H9 (cell line): ENCODE results near the gene HS6ST3. TPM values are rescaled to one million over a fixed set of nuclear protein-coding genes. Genes with fewer than 3 reads are reported as not detected.

Experiments used
- DNase-seq: peaks from one replicate; pipeline ENCODE4 v3.0.0-alpha.2; 2017
- H2AFZ ChIP-seq: one replicate; pipeline ENCODE4 v1.6.1; 2013; ENCODE audit warnings: mild to moderate bottlenecking, low read length, control low read depth, moderate library complexity
- H2AK5ac ChIP-seq: 2 replicates; pipeline ENCODE4 v1.6.1; 2013; ENCODE audit warnings: low read length, control low read depth, mixed read lengths; ENCODE audit not compliant: insufficient read length
- H2BK120ac ChIP-seq: one replicate; pipeline ENCODE4 v1.6.1; 2013; ENCODE audit warnings: low read depth, mild to moderate bottlenecking, low read length, control low read depth, inconsistent platforms; ENCODE audit not compliant: poor library complexity, severe bottlenecking
- H2BK12ac ChIP-seq: 2 replicates; pipeline ENCODE4 v1.6.1; 2013; ENCODE audit warnings: low read length, control low read depth, mixed read lengths, low read depth; ENCODE audit not compliant: insufficient read length
- H2BK15ac ChIP-seq: 2 replicates; pipeline ENCODE4 v1.6.1; 2013; ENCODE audit warnings: low read depth, low read length, control low read depth
- H2BK20ac ChIP-seq: one replicate; pipeline ENCODE4 v1.6.1; 2013; ENCODE audit warnings: low read depth, mild to moderate bottlenecking, low read length, control low read depth, inconsistent platforms; ENCODE audit not compliant: poor library complexity, severe bottlenecking
- H2BK5ac ChIP-seq: 2 replicates; pipeline ENCODE4 v1.6.1; 2013; ENCODE audit warnings: low read length, control low read depth, mixed read lengths; ENCODE audit not compliant: insufficient read length
- H3K14ac ChIP-seq: 2 replicates; pipeline ENCODE4 v1.6.1; 2013; ENCODE audit warnings: low read length, control low read depth; ENCODE audit not compliant: insufficient read depth
- H3K18ac ChIP-seq: 2 replicates; pipeline ENCODE4 v1.6.1; 2013; ENCODE audit warnings: low read depth, mild to moderate bottlenecking, mixed read lengths, low read length, control low read depth; ENCODE audit not compliant: insufficient read length
- H3K23ac ChIP-seq: 2 replicates; pipeline ENCODE4 v1.6.1; 2013; ENCODE audit warnings: low read length, control low read depth, mixed read lengths, low read depth; ENCODE audit not compliant: insufficient read length
- H3K23me2 ChIP-seq: 2 replicates; pipeline ENCODE4 v1.6.1; 2013; ENCODE audit warnings: low read depth, mild to moderate bottlenecking, mixed read lengths, low read length, control low read depth; ENCODE audit not compliant: insufficient read length, poor library complexity, severe bottlenecking
- H3K27ac ChIP-seq: 2 replicates; pipeline ENCODE4 v1.5.1; 2013; ENCODE audit warnings: low read length, control low read depth, mixed read lengths, low read depth; ENCODE audit not compliant: insufficient read length
- H3K27me3 ChIP-seq: 2 replicates; pipeline ENCODE4 v1.6.1; 2013; ENCODE audit warnings: low read length, control low read depth, inconsistent platforms; ENCODE audit not compliant: insufficient read depth
- H3K4ac ChIP-seq: 2 replicates; pipeline ENCODE4 v1.6.1; 2013; ENCODE audit warnings: low read depth, mild to moderate bottlenecking, control low read depth, inconsistent platforms, low read length, moderate library complexity
- H3K4me1 ChIP-seq: 2 replicates; pipeline ENCODE4 v1.6.1; 2013; ENCODE audit warnings: low read length, control low read depth, inconsistent platforms; ENCODE audit not compliant: insufficient read depth
- H3K4me2 ChIP-seq: 2 replicates; pipeline ENCODE4 v1.6.1; 2013; ENCODE audit warnings: low read length, control low read depth, mixed read lengths; ENCODE audit not compliant: insufficient read length, insufficient read depth
- H3K56ac ChIP-seq: 2 replicates; pipeline ENCODE4 v1.6.1; 2013; ENCODE audit warnings: low read depth, mild to moderate bottlenecking, mixed read lengths, low read length, control low read depth; ENCODE audit not compliant: insufficient read length
- H3K79me1 ChIP-seq: 2 replicates; pipeline ENCODE4 v1.6.1; 2013; ENCODE audit warnings: low read depth, mild to moderate bottlenecking, moderate library complexity, low read length, control low read depth, inconsistent platforms; ENCODE audit not compliant: insufficient read depth, poor library complexity, severe bottlenecking
- H3K79me2 ChIP-seq: 2 replicates; pipeline ENCODE4 v1.6.1; 2013; ENCODE audit warnings: low read length, control low read depth, inconsistent platforms; ENCODE audit not compliant: insufficient read depth
- H3K9ac ChIP-seq: 2 replicates; pipeline ENCODE4 v1.6.1; 2013; ENCODE audit warnings: low read length, control low read depth, mixed read lengths; ENCODE audit not compliant: insufficient read length; ENCODE audit errors: extremely low read depth
- H3K9me3 ChIP-seq: one replicate; pipeline ENCODE4 v1.6.1; 2013; ENCODE audit warnings: low read depth, low read length, inconsistent platforms; ENCODE audit not compliant: control insufficient read depth
- H3T11ph ChIP-seq: one replicate; pipeline ENCODE4 v1.6.1; 2013; ENCODE audit warnings: mild to moderate bottlenecking, low read length, control low read depth, inconsistent platforms
- H4K20me1 ChIP-seq: one replicate; pipeline ENCODE4 v1.6.1; 2013; ENCODE audit not compliant: control insufficient read depth, insufficient read length, insufficient read depth
- H4K5ac ChIP-seq: 2 replicates; pipeline ENCODE4 v1.6.1; 2013; ENCODE audit warnings: low read depth, mild to moderate bottlenecking, mixed read lengths, low read length, control low read depth; ENCODE audit not compliant: insufficient read length
- H4K8ac ChIP-seq: replicated peaks from 2 replicates; pipeline ENCODE4 v1.6.1; 2013; ENCODE audit warnings: low read length, control low read depth, mixed read lengths, low read depth; ENCODE audit not compliant: insufficient read length
- H4K91ac ChIP-seq: 2 replicates; pipeline ENCODE4 v1.6.1; 2013; ENCODE audit warnings: low read depth, mild to moderate bottlenecking, moderate library complexity, mixed read lengths, low read length, control low read depth; ENCODE audit not compliant: insufficient read length
- H3K27ac Mint-ChIP-seq, 3 experiments: 2 replicates in 2 of 3; 3 replicates in 1 of 3; pipeline ENCODE4 v1.8.0; 2020 to 2021; ENCODE audit warnings: mixed read lengths in 3 of 3, mild to moderate bottlenecking in 1 of 3, moderate library complexity in 1 of 3
- H3K27me3 Mint-ChIP-seq: 2 replicates; pipeline ENCODE4 v1.8.0; 2021; ENCODE audit warnings: low read depth, mild to moderate bottlenecking, moderate library complexity, mixed read lengths
- H3K36me3 Mint-ChIP-seq, 3 experiments: 2 replicates in 2 of 3; 3 replicates in 1 of 3; pipeline ENCODE4 v1.8.0; 2020 to 2021; ENCODE audit warnings: low read depth in 3 of 3, mixed read lengths in 3 of 3; ENCODE audit not compliant: insufficient read depth in 1 of 3
- H3K4me1 Mint-ChIP-seq, 2 experiments: 2 replicates each; pipeline ENCODE4 v1.8.0; 2020; ENCODE audit warnings: mixed read lengths in 2 of 2
- H3K4me3 Mint-ChIP-seq, 2 experiments: 2 replicates in 1 of 2; 3 replicates in 1 of 2; pipeline ENCODE4 v1.8.0; 2020 to 2021; ENCODE audit warnings: mild to moderate bottlenecking in 2 of 2, mixed read lengths in 2 of 2, moderate library complexity in 1 of 2
- H3K9me3 Mint-ChIP-seq, 2 experiments: 2 replicates in 1 of 2; 3 replicates in 1 of 2; pipeline ENCODE4 v1.8.0; 2020; ENCODE audit warnings: mild to moderate bottlenecking in 2 of 2, mixed read lengths in 2 of 2, moderate library complexity in 1 of 2
- WGBS: extraction: QIAGEN DNeasy Blood & Tissue Kit; methylation state at CpG from one replicate; pipeline ENCODE4 v1.1.7; 2013; ENCODE audit warnings: missing lambda C conversion rate, low lambda C conversion rate, mixed read lengths; ENCODE audit not compliant: insufficient read length; ENCODE audit errors: extremely low coverage; 5-methylcytosine and 5-hydroxymethylcytosine counted together
- total RNA-seq: library from RNA; stranded (reverse); gene quantifications from 2 replicates; pipeline ENCODE4 v1.2.1, GENCODE V29; 2021
- TF ChIP-seq, protein P1 (sequence below): fragments of 200-600 bp; sonication (generic); conservative IDR thresholded peaks from 3 replicates; pipeline ENCODE4 v1.8.0; 2021; ENCODE audit warnings: antibody characterized with exemption, mild to moderate bottlenecking

Gene HS6ST3
- total RNA-seq, 1 experiment from 2014 or later, result 0.44 TPM

GRCh38 chr13:96766306-96766705 is 676.4 kb downstream of the HS6ST3 start:
- H3K14ac ChIP-seq, result no peak overlapping the region
- no CpG with 5 or more reads among the region's 3 CpGs for WGBS
- no peak overlapping the region for H4K91ac ChIP-seq
- no peak overlapping the region for H3K4ac ChIP-seq
- no peak overlapping the region for H2BK20ac ChIP-seq
- no peak overlapping the region for H4K8ac ChIP-seq
- Mint-ChIP-seq H3K4me3 (no peak overlapping the region), H3K9me3 (no peaks in the 10 kb centered on the region), H3K4me1 (peaks cover 22 to 33% of the 10 kb centered on the region in 2 experiments), H3K27me3 (no peaks in the 10 kb centered on the region), H3K27ac (0 out of 7 replicates have a peak overlapping the region, but pooled peaks of 1 of the 3 experiments have one; percentile 42), H3K36me3 (no peaks in the 10 kb centered on the region; a peak in 1 of 7 replicates)
- DNase-seq, result no peak
- no peak overlapping the region for H3K4me2 ChIP-seq
- H2BK120ac ChIP-seq, result no peak overlapping the region
- no peaks in the 10 kb centered on the region for H3K79me1 ChIP-seq
- no peaks in the 10 kb centered on the region for H3K23me2 ChIP-seq
- H3K27ac ChIP-seq, result no peak overlapping the region
- H3K9ac ChIP-seq, result no peak overlapping the region
- H2BK15ac ChIP-seq, result no peak overlapping the region
- no peak overlapping the region for H2BK12ac ChIP-seq
- no peak overlapping the region for H3K23ac ChIP-seq
- no peak overlapping the region for H2AFZ ChIP-seq
- H3K56ac ChIP-seq, result no peak overlapping the region
- H2AK5ac ChIP-seq, result no peak overlapping the region
- H4K5ac ChIP-seq, result no peak overlapping the region
- H3K27me3 ChIP-seq, result no peaks in the 10 kb centered on the region
- H3K4me1 ChIP-seq, result peaks cover 2% of the 10 kb centered on the region; the same call in 1 of the 2 replicates
- no peaks in the 10 kb centered on the region for H3K79me2 ChIP-seq
- no peak overlapping the region for H3T11ph ChIP-seq
- no peak overlapping the region for H2BK5ac ChIP-seq
- no peaks in the 10 kb centered on the region for H4K20me1 ChIP-seq
- TF ChIP-seq, protein P1, sequence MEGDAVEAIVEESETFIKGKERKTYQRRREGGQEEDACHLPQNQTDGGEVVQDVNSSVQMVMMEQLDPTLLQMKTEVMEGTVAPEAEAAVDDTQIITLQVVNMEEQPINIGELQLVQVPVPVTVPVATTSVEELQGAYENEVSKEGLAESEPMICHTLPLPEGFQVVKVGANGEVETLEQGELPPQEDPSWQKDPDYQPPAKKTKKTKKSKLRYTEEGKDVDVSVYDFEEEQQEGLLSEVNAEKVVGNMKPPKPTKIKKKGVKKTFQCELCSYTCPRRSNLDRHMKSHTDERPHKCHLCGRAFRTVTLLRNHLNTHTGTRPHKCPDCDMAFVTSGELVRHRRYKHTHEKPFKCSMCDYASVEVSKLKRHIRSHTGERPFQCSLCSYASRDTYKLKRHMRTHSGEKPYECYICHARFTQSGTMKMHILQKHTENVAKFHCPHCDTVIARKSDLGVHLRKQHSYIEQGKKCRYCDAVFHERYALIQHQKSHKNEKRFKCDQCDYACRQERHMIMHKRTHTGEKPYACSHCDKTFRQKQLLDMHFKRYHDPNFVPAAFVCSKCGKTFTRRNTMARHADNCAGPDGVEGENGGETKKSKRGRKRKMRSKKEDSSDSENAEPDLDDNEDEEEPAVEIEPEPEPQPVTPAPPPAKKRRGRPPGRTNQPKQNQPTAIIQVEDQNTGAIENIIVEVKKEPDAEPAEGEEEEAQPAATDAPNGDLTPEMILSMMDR, result no peak
- no peaks in the 10 kb centered on the region for H3K9me3 ChIP-seq
- no peak overlapping the region for H3K18ac ChIP-seq
